HCT116 (cell line): Measurements from ENCODE around the gene RIMBP2. TPM values are rescaled to one million over a fixed set of nuclear protein-coding genes. Genes with fewer than 3 reads are reported as not detected.

ENCODE experiments used
- ATAC-seq: fragments of 200-7000 bp; cut with Tn5 transposase; 2 replicates; pipeline ENCODE4 v1.9.1; 2020; ENCODE audit warnings: mild to moderate bottlenecking, moderate library complexity
- BruUV-seq: library from RNA; stranded (reverse); fragments of 400-500 nt; replicated peaks from 2 replicates; lab custom pipeline; 2021; lab: Mats Ljungman, UMichigan
- CTCF ChIA-PET: fragments of 300-600 bp; sonication (Branson Sonifier 250); formaldehyde crosslinking; loops from one replicate; lab custom pipeline; 2021; ENCODE audit warnings: antibody characterized with exemption; lab: Charles Lee
- POLR2A ChIA-PET: fragments of 300-600, 350-600 bp; sonication (Branson Sonifier 250); formaldehyde crosslinking; loops from one replicate; lab custom pipeline; 2021; ENCODE audit warnings: antibody characterized with exemption; lab: Charles Lee
- RAD21 ChIA-PET, 2 experiments: fragments of 300-600 bp; sonication (Branson Sonifier 250); formaldehyde crosslinking; loops; one replicate each; lab custom pipeline; 2023; ENCODE audit warnings: low total read pairs in 2 of 2; ENCODE audit not compliant: uncharacterized antibody in 2 of 2, unreplicated experiment in 2 of 2, low non-redundant PET in 1 of 2; lab: Charles Lee
- DNase-seq: peaks from one replicate; pipeline ENCODE4 v3.0.0-alpha.2; 2010; ENCODE audit warnings: low read depth, low spot score
- H2AFZ ChIP-seq: fragments of 200-600 bp; shearing (Covaris generic), sonication (generic); 2 replicates; pipeline ENCODE4 v1.6.1; 2017; ENCODE audit warnings: low read depth, mixed run types, mixed read lengths, antibody characterized with exemption, low read length; ENCODE audit not compliant: poor library complexity, severe bottlenecking
- H3K27ac ChIP-seq: 2 replicates; pipeline ENCODE4 v1.5.1; 2012; ENCODE audit warnings: low read depth, low read length
- H3K27me3 ChIP-seq: fragments of 200-600 bp; sonication (generic); 2 replicates; pipeline ENCODE4 v1.6.1; 2016; ENCODE audit warnings: mixed run types, low read length, mixed read lengths; ENCODE audit not compliant: insufficient read depth
- H3K36me3 ChIP-seq, 2 experiments: fragments of 200-500 bp in 1 of 2; fragments of 200-600 bp in 1 of 2; sonication (Bioruptor generic) in 1 of 2; sonication (generic) in 1 of 2; 2 replicates each; pipeline versions ENCODE4 v1.5.1 to v1.6.1; 2014 to 2016; ENCODE audit warnings: low read length in 2 of 2, inconsistent platforms in 1 of 2, mixed read lengths in 1 of 2, mixed run types in 1 of 2; ENCODE audit not compliant: insufficient read depth in 2 of 2, control insufficient read depth in 1 of 2
- H3K4me1 ChIP-seq, 2 experiments: fragments of 200-600 bp in 1 of 2; sonication (generic) in 1 of 2; 2 replicates each; pipeline versions ENCODE4 v1.5.1 to v1.6.1; 2012 to 2017; ENCODE audit warnings: low read length in 2 of 2, inconsistent platforms in 1 of 2, mild to moderate bottlenecking in 1 of 2, mixed read lengths in 1 of 2, mixed run types in 1 of 2, moderate library complexity in 1 of 2; ENCODE audit not compliant: insufficient read depth in 2 of 2, control insufficient read depth in 1 of 2
- H3K4me2 ChIP-seq: fragments of 200-600 bp; sonication (generic); 2 replicates; pipeline ENCODE4 v1.6.1; 2017; ENCODE audit warnings: mixed run types, low read length, mixed read lengths
- H3K4me3 ChIP-seq, 2 experiments: fragments of 200-600 bp in 1 of 2; sonication (generic) in 1 of 2; replicated peaks in 1 of 2; 2 replicates each; pipeline ENCODE4 v1.5.1; 2011 to 2016; ENCODE audit warnings: low read length in 2 of 2, control low read depth in 1 of 2, low read depth in 1 of 2, mild to moderate bottlenecking in 1 of 2, mixed read lengths in 1 of 2, mixed run types in 1 of 2
- H3K79me2 ChIP-seq: fragments of 200-600 bp; sonication (generic); 2 replicates; pipeline ENCODE4 v1.6.1; 2017; ENCODE audit warnings: mild to moderate bottlenecking, mixed run types, low read length, moderate library complexity, mixed read lengths; ENCODE audit not compliant: insufficient read depth
- H3K9ac ChIP-seq: fragments of 200-600 bp; sonication (generic); 2 replicates; pipeline ENCODE4 v1.6.1; 2016; ENCODE audit warnings: low read length, mixed read lengths
- H3K9me2 ChIP-seq: fragments of 200-600 bp; sonication (generic), shearing (Covaris generic); 2 replicates; pipeline ENCODE4 v1.6.1; 2017; ENCODE audit warnings: mixed run types, mild to moderate bottlenecking, moderate library complexity; ENCODE audit not compliant: insufficient read depth
- H3K9me3 ChIP-seq, 2 experiments: fragments of 200-500 bp in 1 of 2; fragments of 200-600 bp in 1 of 2; sonication (Bioruptor generic) in 1 of 2; sonication (generic) in 1 of 2; 2 replicates each; pipeline ENCODE4 v1.6.1; 2014 to 2017; ENCODE audit warnings: low read length in 2 of 2, mixed read lengths in 2 of 2, inconsistent platforms in 1 of 2, low read depth in 1 of 2, mild to moderate bottlenecking in 1 of 2, mixed run types in 1 of 2, moderate library complexity in 1 of 2; ENCODE audit not compliant: control insufficient read depth in 1 of 2, insufficient read depth in 1 of 2
- H4K20me1 ChIP-seq: fragments of 200-600 bp; sonication (generic), shearing (Covaris generic); 2 replicates; pipeline ENCODE4 v1.6.1; 2017; ENCODE audit warnings: mixed run types, mild to moderate bottlenecking, moderate library complexity; ENCODE audit not compliant: insufficient read depth
- ATF3 ChIP-seq: IDR thresholded peaks from 2 replicates; pipeline ENCODE4 v1.6.1; 2012
- CTCF ChIP-seq, 3 experiments: fragments of 200-600 bp in 1 of 3; sonication (generic) in 1 of 3; IDR thresholded peaks in 2 of 3; conservative IDR thresholded peaks in 1 of 3; 2 replicates each; pipeline ENCODE4 v1.5.1; 2012 to 2017; ENCODE audit warnings: low read depth in 2 of 3, low read length in 2 of 3, antibody characterized with exemption in 1 of 3, borderline replicate concordance in 1 of 3, control low read depth in 1 of 3, mild to moderate bottlenecking in 1 of 3, mixed read lengths in 1 of 3, mixed run types in 1 of 3, moderate library complexity in 1 of 3; ENCODE audit not compliant: insufficient read depth in 1 of 3
- ELF1 ChIP-seq: IDR thresholded peaks from 2 replicates; pipeline ENCODE4 v1.6.1; 2012; ENCODE audit warnings: low read depth, borderline replicate concordance
- EZH2phosphoT487 ChIP-seq: fragments of 200-600 bp; IDR thresholded peaks from 2 replicates; pipeline ENCODE4 v1.6.1; 2018; ENCODE audit warnings: antibody characterized with exemption, borderline replicate concordance
- FOSL1 ChIP-seq: IDR thresholded peaks from 2 replicates; pipeline ENCODE4 v1.6.1; 2012; ENCODE audit warnings: low read depth
- JUND ChIP-seq: IDR thresholded peaks from 2 replicates; pipeline ENCODE4 v1.6.1; 2012
- RAD21 ChIP-seq: IDR thresholded peaks from 2 replicates; pipeline ENCODE4 v1.6.1; 2012; ENCODE audit warnings: low read depth, mild to moderate bottlenecking
- TCF7L2 ChIP-seq: IDR thresholded peaks from 2 replicates; pipeline ENCODE4 v1.7.0; 2011; ENCODE audit warnings: borderline replicate concordance, inconsistent platforms; ENCODE audit not compliant: insufficient read depth, insufficient read length; ENCODE audit errors: extremely low read depth
- ZFX ChIP-seq: fragments of 450-650 bp; IDR thresholded peaks from 2 replicates; pipeline ENCODE4 v1.6.1; 2017
- intact Hi-C: fragments of 100-400 bp; cut with micrococcal nuclease; formaldehyde crosslinking; loops from 2 replicates; pipeline ENCODE4 v1.10.0; 2022
- total RNA-seq: library from RNA; stranded (reverse); gene quantifications from one replicate; pipeline ENCODE4 v1.2.1, GENCODE V29; 2021; ENCODE audit not compliant: unreplicated experiment

RIMBP2 gene
- total RNA-seq, 1 experiment from 2014 or later = not detected

GRCh38 chr12:130401703-130402102, 314.4 kb downstream of the RIMBP2 start:
- H4K20me1 ChIP-seq = no peaks in the 10 kb centered on the region
- no peak overlapping the region for H3K4me2 ChIP-seq
- H3K4me3 ChIP-seq = no peak overlapping the region
- no peaks in the 10 kb centered on the region for H3K79me2 ChIP-seq
- ATAC-seq (peak; percentile 40; the same call in 1 of the 2 replicates), DNase-seq (no peak)
- H3K27ac ChIP-seq = no peak overlapping the region
- intact Hi-C loops = loop anchor here (2.0 kb wide), 1 partner anchor 347 kb away; no protein-coding TSS in a partner anchor
- no peaks in the 10 kb centered on the region for H3K9me2 ChIP-seq
- H3K4me1 ChIP-seq = no peaks in the 10 kb centered on the region
- no peak overlapping the region for H2AFZ ChIP-seq
- ChIA-PET CTCF (interaction anchor here (1.2 kb wide), 1 partner anchor 730 kb away, joined by 3 read pairs; no protein-coding TSS in a partner anchor), POLR2A (no interaction called here), RAD21 (no interaction called here)
- BruUV-seq = no TSS peak
- no peaks in the 10 kb centered on the region for H3K36me3 ChIP-seq
- H3K27me3 ChIP-seq = no peaks in the 10 kb centered on the region; the same call in 1 of the 2 replicates
- no peaks in the 10 kb centered on the region for H3K9me3 ChIP-seq
- H3K9ac ChIP-seq = no peak overlapping the region
- TF ChIP-seq RAD21 = peak; percentile 23; the same call in 1 of the 2 replicates
- TF ChIP-seq ATF3 = no peak
- peak in 1 of 3 experiments; percentile 14; a peak in 1 of 6 replicates for TF ChIP-seq CTCF (IDR thresholded peaks at IDR 0.05 in 2 of 3, conservative IDR thresholded peaks at IDR 0.05 in 1 of 3; ENCODE audit: borderline replicate concordance in 1 of 3, insufficient read depth in 1 of 3, low read depth in 2 of 3, low read length in 2 of 3)
- TF ChIP-seq, all 23 proteins: peak for 2

DNA sequence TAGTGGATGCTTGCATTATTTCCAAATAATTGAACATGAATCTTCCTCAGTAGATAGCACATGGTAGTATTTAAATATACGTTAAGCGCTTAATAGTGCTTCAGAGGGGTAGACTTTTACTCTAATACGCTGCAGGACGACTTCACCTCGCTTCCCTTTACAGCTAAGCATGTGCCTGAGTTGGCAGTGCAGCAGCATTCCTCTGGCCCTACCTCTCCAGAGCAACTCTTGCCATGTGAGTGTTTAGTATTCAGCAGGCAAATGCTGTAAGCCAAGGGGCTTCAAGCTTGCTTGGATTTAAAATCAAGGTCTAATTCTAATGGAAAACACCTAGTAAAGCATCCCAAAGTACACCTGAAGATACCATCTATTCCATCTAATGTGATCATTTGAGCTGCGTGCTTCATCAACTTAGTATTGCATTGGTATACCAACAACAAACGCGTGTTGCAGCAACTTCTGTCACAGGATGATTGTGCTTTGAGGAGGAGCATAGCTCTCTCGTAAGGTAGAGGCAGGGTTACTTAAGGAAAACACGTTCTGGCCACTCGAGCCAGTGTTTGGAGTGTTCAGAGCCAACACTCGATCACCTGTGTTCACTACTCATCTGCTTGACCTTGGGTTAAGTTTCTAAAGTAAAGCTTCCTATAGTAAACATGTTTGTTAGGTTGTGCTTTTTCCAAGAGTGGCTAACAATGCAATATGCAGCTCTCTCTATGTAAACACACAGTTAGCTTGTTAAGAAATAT, 317.8 kb downstream of the RIMBP2 start:
- intact Hi-C loops = no loop called here
- Histone ChIP-seq H3K79me2 (no peaks in the 10 kb centered on the region), H3K4me2 (no peak overlapping the region), H3K9ac (no peak overlapping the region), H3K4me3 (no peak overlapping the region), H3K27ac (no peak overlapping the region), H3K9me2 (no peaks in the 10 kb centered on the region), H3K36me3 (no peaks in the 10 kb centered on the region)
- no peak for DNase-seq
- BruUV-seq = no TSS peak
- ChIA-PET POLR2A (no interaction called here), RAD21 (no interaction called here)
- TF ChIP-seq EZH2phosphoT487 = no peak
- TF ChIP-seq ZFX = no peak
- TF ChIP-seq ELF1 = no peak
- no peak for TF ChIP-seq FOSL1
- no peak for TF ChIP-seq JUND
- no peak for TF ChIP-seq TCF7L2
- TF ChIP-seq, all 23 proteins: peak for 0
- no peaks in the 10 kb centered on the region for H3K27me3 ChIP-seq
- H4K20me1 ChIP-seq = no peaks in the 10 kb centered on the region
- H2AFZ ChIP-seq = no peak overlapping the region
- CTCF ChIA-PET = no interaction called here
- no peak for ATAC-seq
- peaks cover 0 to 2% of the 10 kb centered on the region in 2 experiments; a peak in 1 of 4 replicates for H3K9me3 ChIP-seq
- H3K4me1 ChIP-seq = no peaks in the 10 kb centered on the region
